ENCODE data around the gene PARD3B. TPM values are rescaled to one million over a fixed set of nuclear protein-coding genes. Genes with fewer than 3 reads are reported as not detected.

PARD3B gene
- total and polyA plus RNA-seq, 2 of the 8 experiments (the other 6 are each of a cell fraction or from before 2014, with no cell fraction given), result 1.2 to 5.7 TPM

GRCh38 chr2:205473791-205474190, 928.5 kb downstream of the PARD3B start:
- H2AFZ ChIP-seq (ENCODE audit: low read length), result no peak overlapping the region
- CTCF ChIA-PET (ENCODE audit: partially characterized antibody), result interaction anchor here (1.1 kb wide), 1 partner anchor 237 kb away, joined by 3 read pairs; no protein-coding TSS in a partner anchor

More at GRCh38 chr2:205473791-205474190, 928.5 kb downstream of the PARD3B start:
- no peaks in the 10 kb centered on the region for H4K20me1 ChIP-seq (replicated peaks in 1 of 2; ENCODE audit: control insufficient read depth in 1 of 2, insufficient read depth in 2 of 2, low read length in 2 of 2)
- H3K27ac ChIP-seq (ENCODE audit: low read depth, low read length), result no peak overlapping the region
- no peaks in the 10 kb centered on the region for H3K36me3 ChIP-seq (ENCODE audit: control insufficient read depth in 2 of 4, insufficient read depth in 4 of 4, low read length in 3 of 4)
- no peak overlapping the region for H2BK120ac ChIP-seq (replicated peaks; ENCODE audit: low read depth, low read length)
- H2AK5ac ChIP-seq (ENCODE audit: low read depth, low read length), result no peak overlapping the region
- peaks cover 0 to 5% (median 1%) of the 10 kb centered on the region in 4 experiments; a peak in 3 of 7 replicates for H3K4me1 ChIP-seq (replicated peaks in 1 of 4; ENCODE audit: control insufficient read depth in 3 of 4, insufficient read depth in 4 of 4, low read length in 3 of 4)
- H3K4me3 ChIP-seq (ENCODE audit: extremely low read depth in 1 of 4, insufficient read depth in 2 of 4, low read depth in 3 of 4, low read length in 4 of 4), result no peak overlapping the region
- H3K79me2 ChIP-seq (ENCODE audit: control insufficient read depth in 1 of 2, insufficient read depth in 2 of 2, low read length in 2 of 2), result no peaks in the 10 kb centered on the region
- H3K79me1 ChIP-seq (ENCODE audit: low read depth, low read length), result no peaks in the 10 kb centered on the region
- POLR2A ChIA-PET (ENCODE audit: partially characterized antibody), result no interaction called here
- no peaks in the 10 kb centered on the region for H3K9me3 ChIP-seq (ENCODE audit: insufficient read depth in 2 of 2, low read depth in 1 of 2, low read length in 1 of 2)
- H3K9ac ChIP-seq (replicated peaks in 1 of 4; ENCODE audit: extremely low read depth in 1 of 4, low read depth in 3 of 4, low read length in 3 of 4), result no peak overlapping the region
- no peak overlapping the region for H3K23ac ChIP-seq (ENCODE audit: insufficient read length)
- H3K56ac ChIP-seq (replicated peaks; ENCODE audit: insufficient read length, low read depth, low read length), result no peak overlapping the region
- H3K4ac ChIP-seq (replicated peaks; ENCODE audit: insufficient read length, low read depth, low read length), result no peak overlapping the region
- 93% methylated on average over 3 of the region's 3 CpGs; no CpG with 5 or more reads in 1 of the 2 experiments for WGBS, 2 experiments (ENCODE audit: extremely low coverage in 1 of 2, insufficient coverage in 1 of 2, insufficient read length in 1 of 2, insufficient replicate concordance in 2 of 2, low coverage in 1 of 2, low lambda C conversion rate in 2 of 2, missing lambda C conversion rate in 1 of 2)
- no peaks in the 10 kb centered on the region for H3K23me2 ChIP-seq (ENCODE audit: low read depth, low read length)
- DNase-seq (ENCODE audit: low read depth in 1 of 2, low spot score in 2 of 2), result no peak
- no peak overlapping the region for H4K8ac ChIP-seq (ENCODE audit: extremely low read depth, insufficient read depth, low read length)
- no peak overlapping the region for H4K5ac ChIP-seq (ENCODE audit: insufficient read length, low read depth, low read length)
- no peak overlapping the region for H3K4me2 ChIP-seq (ENCODE audit: insufficient read depth in 1 of 2, low read depth in 2 of 2, low read length in 2 of 2)
- no peak overlapping the region for H3K18ac ChIP-seq (ENCODE audit: extremely low read depth, low read length)
- no peak overlapping the region for H2BK12ac ChIP-seq (ENCODE audit: low read depth, low read length)
- H3K14ac ChIP-seq (ENCODE audit: insufficient read length), result no peak overlapping the region
- no peak overlapping the region for H2BK15ac ChIP-seq (ENCODE audit: low read length)
- no peak overlapping the region for H2BK5ac ChIP-seq (ENCODE audit: low read depth, low read length)
- H3K27me3 ChIP-seq (replicated peaks in 1 of 4; ENCODE audit: control insufficient read depth in 3 of 4, extremely low read depth in 1 of 4, insufficient read depth in 3 of 4, low read length in 3 of 4), result no peaks in the 10 kb centered on the region; a peak in 1 of 7 replicates
- no peak for FAIRE-seq
- no peak overlapping the region for H4K91ac ChIP-seq (replicated peaks; ENCODE audit: insufficient read length, low read length)
- H2BK20ac ChIP-seq (ENCODE audit: low read length), result no peak overlapping the region
- no peak for TF ChIP-seq KDM5A (IDR thresholded peaks at IDR 0.05; ENCODE audit: low read length)
- no peak for TF ChIP-seq POLR2A (IDR thresholded peaks at IDR 0.05; ENCODE audit: control extremely low read depth in 1 of 2, low read depth in 2 of 2, low read length in 2 of 2)

Data from H1 (cell line).